Neural cell (in vitro differentiated cells): ENCODE data around the gene GAST. TPM values are rescaled to one million over a fixed set of nuclear protein-coding genes. Genes with fewer than 3 reads are reported as not detected.

Experiments used
- H2AFZ ChIP-seq: fragments of 200-600, 300-800 bp; sonication (generic), shearing (Covaris generic); 2 replicates; pipeline ENCODE4 v1.6.0; 2014; ENCODE audit warnings: low read depth, mild to moderate bottlenecking, antibody characterized with exemption, low read length, moderate library complexity
- H3F3A ChIP-seq: fragments of 200-600 bp; shearing (Covaris generic); 2 replicates; pipeline ENCODE4 v1.6.1; 2016; ENCODE audit warnings: mild to moderate bottlenecking, moderate library complexity, mixed read lengths, antibody characterized with exemption, low read length; ENCODE audit not compliant: insufficient read depth, poor library complexity, severe bottlenecking
- H3K27ac ChIP-seq: fragments of 200-600, 300-800 bp; sonication (generic), shearing (Covaris generic); 2 replicates; pipeline ENCODE4 v1.5.1; 2014; ENCODE audit warnings: mild to moderate bottlenecking, low read length, moderate library complexity
- H3K27me3 ChIP-seq: fragments of 300-800, 200-600 bp; sonication (generic), shearing (Covaris generic); 2 replicates; pipeline ENCODE4 v1.6.0; 2014; ENCODE audit warnings: mild to moderate bottlenecking, low read depth, low read length, moderate library complexity; ENCODE audit not compliant: insufficient read depth
- H3K36me3 ChIP-seq: fragments of 300-800, 200-600 bp; sonication (generic), shearing (Covaris generic); 2 replicates; pipeline ENCODE4 v1.5.1; 2014; ENCODE audit warnings: mild to moderate bottlenecking, antibody characterized with exemption, low read length, moderate library complexity; ENCODE audit not compliant: insufficient read depth
- H3K4me2 ChIP-seq: fragments of 300-800, 200-600 bp; sonication (generic), shearing (Covaris generic); 2 replicates; pipeline ENCODE4 v1.6.0; 2014; ENCODE audit warnings: mild to moderate bottlenecking, low read length
- H3K4me3 ChIP-seq: fragments of 300-800, 200-600 bp; sonication (generic), shearing (Covaris generic); 2 replicates; pipeline ENCODE4 v1.5.1; 2014; ENCODE audit warnings: mild to moderate bottlenecking, low read length, moderate library complexity
- H3K79me2 ChIP-seq: fragments of 200-600 bp; shearing (Covaris generic); replicated peaks from 2 replicates; pipeline ENCODE4 v1.6.0; 2014; ENCODE audit warnings: mild to moderate bottlenecking, low read length, moderate library complexity; ENCODE audit not compliant: insufficient read depth
- H3K9ac ChIP-seq: fragments of 300-800, 200-600 bp; sonication (generic), shearing (Covaris generic); 2 replicates; pipeline ENCODE4 v1.6.1; 2016; ENCODE audit warnings: mild to moderate bottlenecking, low read length, mixed read lengths
- H3K9me2 ChIP-seq: fragments of 200-600 bp; shearing (Covaris generic); 2 replicates; pipeline ENCODE4 v1.6.1; 2016; ENCODE audit warnings: mild to moderate bottlenecking, low read length, mixed read lengths; ENCODE audit not compliant: insufficient read depth
- H3K9me3 ChIP-seq: fragments of 200-600, 300-800 bp; sonication (generic), shearing (Covaris generic); 2 replicates; pipeline ENCODE4 v1.6.1; 2016; ENCODE audit warnings: mild to moderate bottlenecking, mixed run types, low read length, moderate library complexity, mixed read lengths
- H4K20me1 ChIP-seq: fragments of 200-600 bp; shearing (Covaris generic); 2 replicates; pipeline ENCODE4 v1.6.1; 2016; ENCODE audit warnings: mild to moderate bottlenecking, mixed run types; ENCODE audit not compliant: insufficient read depth
- EP300 ChIP-seq: fragments of 450-650 bp; conservative IDR thresholded peaks from 2 replicates; pipeline ENCODE4 v1.6.1; 2014; ENCODE audit warnings: antibody characterized with exemption, mild to moderate bottlenecking, moderate library complexity; ENCODE audit not compliant: poor library complexity, severe bottlenecking
- EZH2 ChIP-seq: fragments of 200-600, 300-800 bp; shearing (Covaris generic), sonication (generic); IDR thresholded peaks from 2 replicates; pipeline ENCODE4 v1.6.1; 2014; ENCODE audit warnings: antibody characterized with exemption, low read length, borderline replicate concordance, mild to moderate bottlenecking; ENCODE audit not compliant: insufficient read depth, poor library complexity, severe bottlenecking
- MXI1 ChIP-seq: fragments of 450-650 bp; conservative IDR thresholded peaks from 2 replicates; pipeline ENCODE4 v1.6.1; 2014; ENCODE audit warnings: antibody characterized with exemption, mild to moderate bottlenecking; ENCODE audit not compliant: poor library complexity, severe bottlenecking
- POLR2AphosphoS5 ChIP-seq: IDR thresholded peaks from 2 replicates; pipeline ENCODE4 v1.6.1; 2012
- RAD21 ChIP-seq: fragments of 450-650 bp; conservative IDR thresholded peaks from 2 replicates; pipeline ENCODE4 v1.6.1; 2014; ENCODE audit warnings: antibody characterized with exemption, mild to moderate bottlenecking, moderate library complexity
- SMC3 ChIP-seq: fragments of 450-650 bp; conservative IDR thresholded peaks from 2 replicates; pipeline ENCODE4 v1.6.1; 2014; ENCODE audit warnings: antibody characterized with exemption, mild to moderate bottlenecking, moderate library complexity; ENCODE audit not compliant: poor library complexity
- TAF1 ChIP-seq: IDR thresholded peaks from 2 replicates; pipeline ENCODE4 v1.6.1; 2012; ENCODE audit warnings: low read depth
- polyA plus RNA-seq: library from polyadenylated mRNA; depleted of rRNA; stranded (reverse); fragments of >200 nt; gene quantifications from 2 replicates; pipeline ENCODE4 v1.2.3, GENCODE V29; 2014
- TF ChIP-seq, protein P1 (sequence below): IDR thresholded peaks from 2 replicates; pipeline ENCODE4 v1.6.1; 2012; ENCODE audit warnings: borderline replicate concordance
- TF ChIP-seq, protein P2 (sequence below): fragments of 450-650 bp; IDR thresholded peaks from 2 replicates; pipeline ENCODE4 v1.5.1; 2014; ENCODE audit warnings: antibody characterized with exemption, mild to moderate bottlenecking, moderate library complexity; ENCODE audit not compliant: poor library complexity, severe bottlenecking

The GAST gene
- polyA plus RNA-seq, 1 donor from 2014 or later = not detected

DNA sequence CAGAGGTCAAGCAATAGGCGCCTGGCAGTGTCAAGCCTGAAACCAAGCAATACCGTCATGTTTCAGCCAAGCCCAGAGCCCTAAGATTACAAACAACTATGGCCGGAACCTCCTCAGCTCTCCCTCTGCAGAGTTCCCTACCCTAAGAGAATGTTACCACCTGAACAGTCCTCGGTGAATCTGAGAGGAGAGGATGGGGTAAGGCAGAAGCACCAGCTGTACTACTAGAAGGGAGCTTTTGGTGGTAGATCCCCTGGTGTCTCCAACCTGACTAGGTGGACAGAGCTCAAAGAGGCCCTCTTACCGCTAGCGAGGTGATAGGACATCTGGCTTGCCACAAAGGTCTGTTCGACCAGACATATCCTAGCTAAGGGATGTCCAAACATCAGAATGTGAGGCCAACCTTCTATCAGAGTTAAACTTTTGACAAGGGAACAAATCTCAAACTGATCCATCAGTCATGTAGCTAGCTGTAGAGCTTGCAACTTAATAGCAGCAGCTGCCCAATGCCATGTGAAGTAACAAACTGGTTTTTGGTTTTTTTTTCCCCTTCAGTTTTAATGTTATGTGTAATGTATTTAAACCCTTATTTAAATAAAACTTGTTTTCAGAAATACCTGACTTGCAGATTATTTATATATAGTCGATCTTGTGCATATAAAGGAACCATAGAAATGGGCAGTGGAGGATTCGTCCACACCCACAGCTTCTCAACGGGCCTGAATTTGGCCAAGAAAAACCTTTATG lies 20.9 kb upstream of the GAST start:
- H3F3A ChIP-seq = peaks cover 3% of the 10 kb centered on the region
- no peak overlapping the region for H3K27ac ChIP-seq
- H2AFZ ChIP-seq = no peak overlapping the region
- no peak for TF ChIP-seq POLR2AphosphoS5
- no peak for TF ChIP-seq EP300
- TF ChIP-seq, protein P1, sequence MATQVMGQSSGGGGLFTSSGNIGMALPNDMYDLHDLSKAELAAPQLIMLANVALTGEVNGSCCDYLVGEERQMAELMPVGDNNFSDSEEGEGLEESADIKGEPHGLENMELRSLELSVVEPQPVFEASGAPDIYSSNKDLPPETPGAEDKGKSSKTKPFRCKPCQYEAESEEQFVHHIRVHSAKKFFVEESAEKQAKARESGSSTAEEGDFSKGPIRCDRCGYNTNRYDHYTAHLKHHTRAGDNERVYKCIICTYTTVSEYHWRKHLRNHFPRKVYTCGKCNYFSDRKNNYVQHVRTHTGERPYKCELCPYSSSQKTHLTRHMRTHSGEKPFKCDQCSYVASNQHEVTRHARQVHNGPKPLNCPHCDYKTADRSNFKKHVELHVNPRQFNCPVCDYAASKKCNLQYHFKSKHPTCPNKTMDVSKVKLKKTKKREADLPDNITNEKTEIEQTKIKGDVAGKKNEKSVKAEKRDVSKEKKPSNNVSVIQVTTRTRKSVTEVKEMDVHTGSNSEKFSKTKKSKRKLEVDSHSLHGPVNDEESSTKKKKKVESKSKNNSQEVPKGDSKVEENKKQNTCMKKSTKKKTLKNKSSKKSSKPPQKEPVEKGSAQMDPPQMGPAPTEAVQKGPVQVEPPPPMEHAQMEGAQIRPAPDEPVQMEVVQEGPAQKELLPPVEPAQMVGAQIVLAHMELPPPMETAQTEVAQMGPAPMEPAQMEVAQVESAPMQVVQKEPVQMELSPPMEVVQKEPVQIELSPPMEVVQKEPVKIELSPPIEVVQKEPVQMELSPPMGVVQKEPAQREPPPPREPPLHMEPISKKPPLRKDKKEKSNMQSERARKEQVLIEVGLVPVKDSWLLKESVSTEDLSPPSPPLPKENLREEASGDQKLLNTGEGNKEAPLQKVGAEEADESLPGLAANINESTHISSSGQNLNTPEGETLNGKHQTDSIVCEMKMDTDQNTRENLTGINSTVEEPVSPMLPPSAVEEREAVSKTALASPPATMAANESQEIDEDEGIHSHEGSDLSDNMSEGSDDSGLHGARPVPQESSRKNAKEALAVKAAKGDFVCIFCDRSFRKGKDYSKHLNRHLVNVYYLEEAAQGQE = no peak
- TF ChIP-seq EZH2 = no peak
- no peak for TF ChIP-seq MXI1
- TF ChIP-seq TAF1 = no peak
- TF ChIP-seq SMC3 = no peak
- TF ChIP-seq, protein P2, sequence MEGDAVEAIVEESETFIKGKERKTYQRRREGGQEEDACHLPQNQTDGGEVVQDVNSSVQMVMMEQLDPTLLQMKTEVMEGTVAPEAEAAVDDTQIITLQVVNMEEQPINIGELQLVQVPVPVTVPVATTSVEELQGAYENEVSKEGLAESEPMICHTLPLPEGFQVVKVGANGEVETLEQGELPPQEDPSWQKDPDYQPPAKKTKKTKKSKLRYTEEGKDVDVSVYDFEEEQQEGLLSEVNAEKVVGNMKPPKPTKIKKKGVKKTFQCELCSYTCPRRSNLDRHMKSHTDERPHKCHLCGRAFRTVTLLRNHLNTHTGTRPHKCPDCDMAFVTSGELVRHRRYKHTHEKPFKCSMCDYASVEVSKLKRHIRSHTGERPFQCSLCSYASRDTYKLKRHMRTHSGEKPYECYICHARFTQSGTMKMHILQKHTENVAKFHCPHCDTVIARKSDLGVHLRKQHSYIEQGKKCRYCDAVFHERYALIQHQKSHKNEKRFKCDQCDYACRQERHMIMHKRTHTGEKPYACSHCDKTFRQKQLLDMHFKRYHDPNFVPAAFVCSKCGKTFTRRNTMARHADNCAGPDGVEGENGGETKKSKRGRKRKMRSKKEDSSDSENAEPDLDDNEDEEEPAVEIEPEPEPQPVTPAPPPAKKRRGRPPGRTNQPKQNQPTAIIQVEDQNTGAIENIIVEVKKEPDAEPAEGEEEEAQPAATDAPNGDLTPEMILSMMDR = no peak
- no peak for TF ChIP-seq RAD21
- peak overlapping the region; percentile 95 for H3K4me3 ChIP-seq
- H3K9ac ChIP-seq = peak overlapping the region; percentile 100
- no peak overlapping the region for H3K4me2 ChIP-seq
- no peaks in the 10 kb centered on the region for H3K9me2 ChIP-seq
- H3K79me2 ChIP-seq = peaks cover 19% of the 10 kb centered on the region
- H3K9me3 ChIP-seq = no peaks in the 10 kb centered on the region
- H4K20me1 ChIP-seq = peaks cover 22% of the 10 kb centered on the region
- no peaks in the 10 kb centered on the region for H3K27me3 ChIP-seq
- peaks cover 19% of the 10 kb centered on the region for H3K36me3 ChIP-seq

DNA sequence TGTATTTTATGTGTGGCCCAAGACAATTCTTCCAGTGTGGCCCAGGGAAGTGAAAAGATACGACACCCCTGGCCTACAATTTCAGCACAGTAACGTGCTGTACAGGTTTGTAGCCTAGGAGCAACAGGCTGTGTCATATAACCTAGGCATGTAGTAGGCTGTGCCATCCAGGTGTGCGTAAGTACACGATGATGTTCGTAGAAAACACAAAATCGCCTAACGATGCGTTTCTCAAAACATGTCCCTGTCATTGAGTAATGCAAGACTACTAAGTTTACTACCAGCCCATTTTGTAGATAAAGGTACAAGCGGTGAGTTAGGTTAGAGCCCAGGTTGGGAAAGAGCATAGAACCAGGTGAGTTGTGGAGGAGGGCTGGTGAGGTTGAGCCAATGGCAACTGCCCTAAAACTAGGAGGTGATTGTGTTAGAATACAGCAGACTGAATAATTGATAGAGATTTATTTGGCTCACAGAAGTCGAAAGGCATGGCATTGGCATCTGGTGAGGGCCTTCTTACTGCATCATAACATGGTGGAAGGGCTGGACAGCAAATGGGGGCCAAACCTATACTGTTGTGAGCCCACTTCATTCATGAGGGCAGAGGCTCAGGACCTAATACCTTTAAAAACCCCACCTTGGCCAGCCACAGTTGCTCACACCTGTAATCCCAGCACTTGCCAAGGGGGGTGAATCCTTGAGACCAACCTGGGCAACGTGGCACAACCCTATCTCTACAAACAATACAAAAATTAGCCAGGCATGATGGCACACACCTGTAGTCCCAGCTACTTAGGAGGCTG lies 19.2 kb upstream of the GAST start:
- Histone ChIP-seq H3K9me2 (no peaks in the 10 kb centered on the region), H2AFZ (no peak overlapping the region), H3K27me3 (no peaks in the 10 kb centered on the region), H3K4me3 (no peak overlapping the region), H3K36me3 (peaks cover 19% of the 10 kb centered on the region), H3K9me3 (no peaks in the 10 kb centered on the region), H3K27ac (no peak overlapping the region), H3K4me2 (no peak overlapping the region), H4K20me1 (peaks cover 22% of the 10 kb centered on the region), H3F3A (peaks cover 2% of the 10 kb centered on the region), H3K9ac (no peak overlapping the region), H3K79me2 (peaks cover 19% of the 10 kb centered on the region)
- TF ChIP-seq POLR2AphosphoS5 (peak; percentile 16), TAF1 (no peak)
